ENCODE measurements around the gene TPP1.

GRCh38 chr11:6628526-6628925, 9.3 kb upstream of the TPP1 start:
- no peak for TF ChIP-seq CTCF (IDR thresholded peaks at IDR 0.05; ENCODE audit: low read depth, low read length)
- TF ChIP-seq POLR2A (IDR thresholded peaks at IDR 0.05; ENCODE audit: extremely low read depth, insufficient read length): no peak
- no peak for TF ChIP-seq MYC (IDR thresholded peaks at IDR 0.05; ENCODE audit: low read depth, low read length)
- TF ChIP-seq, protein P1, sequence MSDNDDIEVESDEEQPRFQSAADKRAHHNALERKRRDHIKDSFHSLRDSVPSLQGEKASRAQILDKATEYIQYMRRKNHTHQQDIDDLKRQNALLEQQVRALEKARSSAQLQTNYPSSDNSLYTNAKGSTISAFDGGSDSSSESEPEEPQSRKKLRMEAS (IDR thresholded peaks at IDR 0.05; ENCODE audit: low read depth, low read length): no peak

Data from NB4 (cell line).